ENCODE results near the gene WNT16. TPM values are rescaled to one million over a fixed set of nuclear protein-coding genes. Genes with fewer than 3 reads are reported as not detected.

The WNT16 gene
- total and polyA plus RNA-seq, 8 donors: 0.08 TPM; not detected in 7

GRCh38 chr7:121336579-121336978, 7.8 kb downstream of the WNT16 start:
- H3K4me1 ChIP-seq: no peaks in the 10 kb centered on the region
- no peak for DNase-seq
- intact Hi-C loops (cut with DNase I): no loop called here
- H3K9me3 ChIP-seq: no peaks in the 10 kb centered on the region
- no peak for TF ChIP-seq CTCF (IDR thresholded peaks at IDR 0.05)
- no peak overlapping the region for H3K4me3 ChIP-seq
- no peak for ATAC-seq
- H3K36me3 ChIP-seq: no peaks in the 10 kb centered on the region
- H3K27ac ChIP-seq: no peak overlapping the region
- H3K27me3 ChIP-seq: peaks cover 40 to 42% of the 10 kb centered on the region in 2 donors

GRCh38 chr7:121337398-121337797, 8.6 kb downstream of the WNT16 start:
- Histone ChIP-seq H3K4me3 (no peak overlapping the region), H3K27me3 (peaks cover 32 to 34% of the 10 kb centered on the region in 2 donors), H3K27ac (no peak overlapping the region), H3K4me1 (no peaks in the 10 kb centered on the region), H3K36me3 (peaks cover 0 to 2% of the 10 kb centered on the region in 2 donors), H3K9me3 (no peaks in the 10 kb centered on the region)
- DNase-seq: no peak
- no peak for ATAC-seq
- TF ChIP-seq CTCF (IDR thresholded peaks at IDR 0.05): no peak
- intact Hi-C loops (cut with DNase I): no loop called here

- peaks cover 15 to 17% of the 10 kb centered on the region in 2 donors for H3K27me3 ChIP-seq
- no peaks in the 10 kb centered on the region for H3K4me1 ChIP-seq
- H3K9me3 ChIP-seq: no peaks in the 10 kb centered on the region
- ATAC-seq (no peak), DNase-seq (no peak)
- TF ChIP-seq CTCF (IDR thresholded peaks at IDR 0.05): no peak
- peaks cover 0 to 6% of the 10 kb centered on the region in 2 donors for H3K36me3 ChIP-seq
- no peak overlapping the region for H3K4me3 ChIP-seq
- H3K27ac ChIP-seq: no peak overlapping the region
- intact Hi-C loops (cut with DNase I): no loop called here
Measured at GRCh38 chr7:121339082-121339481, 10.3 kb downstream of the WNT16 start.

GRCh38 chr7:121341933-121342332, 13.1 kb downstream of the WNT16 start:
- peaks cover 0 to 15% of the 10 kb centered on the region in 2 donors for H3K36me3 ChIP-seq
- no peaks in the 10 kb centered on the region for H3K4me1 ChIP-seq
- no peak for ATAC-seq
- H3K27ac ChIP-seq: no peak overlapping the region
- intact Hi-C loops (cut with DNase I): no loop called here
- H3K4me3 ChIP-seq: no peak overlapping the region
- no peaks in the 10 kb centered on the region for H3K27me3 ChIP-seq
- TF ChIP-seq CTCF (IDR thresholded peaks at IDR 0.05): no peak
- DNase-seq: no peak
- H3K9me3 ChIP-seq: no peaks in the 10 kb centered on the region

- Histone ChIP-seq H3K36me3 (peaks cover 0 to 18% of the 10 kb centered on the region in 2 donors), H3K4me3 (no peak overlapping the region), H3K27me3 (no peaks in the 10 kb centered on the region), H3K4me1 (no peaks in the 10 kb centered on the region), H3K9me3 (no peaks in the 10 kb centered on the region), H3K27ac (no peak overlapping the region)
- ATAC-seq (no peak), DNase-seq (no peak)
- no peak for TF ChIP-seq CTCF (IDR thresholded peaks at IDR 0.05)
- intact Hi-C loops (cut with DNase I): no loop called here
Measured at GRCh38 chr7:121342631-121343030, 13.8 kb downstream of the WNT16 start.

Measured in left lung (tissue), 10 donors.